DOHH2 (cell line): ENCODE results near the gene COL4A1.

ENCODE experiments used
- H3F3A ChIP-seq: fragments of 200-600 bp; sonication (generic), shearing (Covaris generic); 2 replicates; pipeline ENCODE4 v1.6.0; 2016; ENCODE audit warnings: antibody characterized with exemption, mild to moderate bottlenecking; ENCODE audit not compliant: control insufficient read depth, insufficient read depth
- H3K27ac ChIP-seq: fragments of 200-600 bp; sonication (generic); 2 replicates; pipeline ENCODE4 v1.5.1; 2014; ENCODE audit warnings: low read depth, mild to moderate bottlenecking, low read length, moderate library complexity
- H3K27me3 ChIP-seq: fragments of 200-600 bp; sonication (generic); 2 replicates; pipeline ENCODE4 v1.6.1; 2014; ENCODE audit warnings: mild to moderate bottlenecking, low read length, mixed read lengths; ENCODE audit not compliant: control insufficient read depth
- H3K36me3 ChIP-seq: fragments of 200-600 bp; sonication (generic); 2 replicates; pipeline ENCODE4 v1.6.1; 2014; ENCODE audit warnings: mild to moderate bottlenecking, low read length, moderate library complexity, mixed read lengths; ENCODE audit not compliant: control insufficient read depth
- H3K4me1 ChIP-seq: fragments of 200-600 bp; sonication (generic); 2 replicates; pipeline ENCODE4 v1.6.1; 2014; ENCODE audit warnings: mild to moderate bottlenecking, low read length, mixed read lengths; ENCODE audit not compliant: control insufficient read depth
- H3K4me2 ChIP-seq: fragments of 200-600 bp; sonication (generic); 2 replicates; pipeline ENCODE4 v1.6.0; 2014; ENCODE audit warnings: mild to moderate bottlenecking, low read length, moderate library complexity
- H3K4me3 ChIP-seq: fragments of 200-600 bp; sonication (generic); 2 replicates; pipeline ENCODE4 v1.5.1; 2014; ENCODE audit warnings: mild to moderate bottlenecking, low read length, mixed read lengths
- H3K79me2 ChIP-seq: fragments of 200-600 bp; sonication (generic); 2 replicates; pipeline ENCODE4 v1.6.1; 2014; ENCODE audit warnings: mild to moderate bottlenecking, low read length, mixed read lengths; ENCODE audit not compliant: control insufficient read depth
- H3K9me2 ChIP-seq: fragments of 200-600 bp; sonication (generic); replicated peaks from 2 replicates; pipeline ENCODE4 v1.6.1; 2014; ENCODE audit warnings: mild to moderate bottlenecking, low read length, mixed read lengths; ENCODE audit not compliant: control insufficient read depth
- H3K9me3 ChIP-seq: fragments of 200-600 bp; sonication (generic); 2 replicates; pipeline ENCODE4 v1.6.1; 2014; ENCODE audit warnings: antibody characterized with exemption, low read length, mixed read lengths; ENCODE audit not compliant: control insufficient read depth, insufficient read depth
- H4K20me1 ChIP-seq: fragments of 200-600 bp; sonication (generic); 2 replicates; pipeline ENCODE4 v1.6.0; 2014; ENCODE audit warnings: low read depth, mild to moderate bottlenecking, antibody characterized with exemption, low read length, moderate library complexity; ENCODE audit not compliant: control insufficient read depth, insufficient read depth
- CTCF ChIP-seq: fragments of 200-600 bp; sonication (generic); IDR thresholded peaks from one replicate; pipeline ENCODE4 v1.5.1; 2014; ENCODE audit warnings: antibody characterized with exemption, mild to moderate bottlenecking, low read depth, low read length; ENCODE audit not compliant: poor library complexity, severe bottlenecking
- EZH2phosphoT487 ChIP-seq: fragments of 200-600 bp; sonication (generic); IDR thresholded peaks from 2 replicates; pipeline ENCODE4 v1.6.1; 2017; ENCODE audit warnings: borderline replicate concordance, mild to moderate bottlenecking, antibody characterized with exemption, low read length, moderate library complexity, mixed read lengths

Gene COL4A1

GRCh38 chr13:110215606-110216005 is 91.4 kb downstream of the COL4A1 start:
- Histone ChIP-seq H4K20me1 (no peaks in the 10 kb centered on the region), H3K4me2 (no peak overlapping the region), H3K4me3 (no peak overlapping the region), H3K27ac (no peak overlapping the region), H3K9me2 (no peaks in the 10 kb centered on the region), H3K4me1 (no peaks in the 10 kb centered on the region), H3K9me3 (no peaks in the 10 kb centered on the region), H3F3A (no peaks in the 10 kb centered on the region), H3K27me3 (no peaks in the 10 kb centered on the region), H3K36me3 (no peaks in the 10 kb centered on the region), H3K79me2 (no peaks in the 10 kb centered on the region)
- no peak for TF ChIP-seq CTCF
- no peak for TF ChIP-seq EZH2phosphoT487

- no peaks in the 10 kb centered on the region for H3K4me1 ChIP-seq
- no peak overlapping the region for H3K27ac ChIP-seq
- no peaks in the 10 kb centered on the region for H3K79me2 ChIP-seq
- no peaks in the 10 kb centered on the region for H3K36me3 ChIP-seq
- no peak overlapping the region for H3K4me3 ChIP-seq
- no peaks in the 10 kb centered on the region for H3K9me3 ChIP-seq
- no peaks in the 10 kb centered on the region for H3K27me3 ChIP-seq
- no peaks in the 10 kb centered on the region for H4K20me1 ChIP-seq
- no peaks in the 10 kb centered on the region for H3F3A ChIP-seq
- TF ChIP-seq CTCF (no peak), EZH2phosphoT487 (no peak)
- H3K9me2 ChIP-seq = no peaks in the 10 kb centered on the region
- no peak overlapping the region for H3K4me2 ChIP-seq
These were observed 92.3 kb downstream of the COL4A1 start for GRCh38 chr13:110214637-110215036.

- TF ChIP-seq EZH2phosphoT487 = no peak
- TF ChIP-seq CTCF = no peak
- no peaks in the 10 kb centered on the region for H4K20me1 ChIP-seq
- no peaks in the 10 kb centered on the region for H3K27me3 ChIP-seq
- no peaks in the 10 kb centered on the region for H3F3A ChIP-seq
- H3K4me1 ChIP-seq = no peaks in the 10 kb centered on the region
- no peak overlapping the region for H3K4me3 ChIP-seq
- no peaks in the 10 kb centered on the region for H3K9me2 ChIP-seq
- no peaks in the 10 kb centered on the region for H3K36me3 ChIP-seq
- H3K27ac ChIP-seq = no peak overlapping the region
- H3K9me3 ChIP-seq = no peaks in the 10 kb centered on the region
- no peak overlapping the region for H3K4me2 ChIP-seq
- no peaks in the 10 kb centered on the region for H3K79me2 ChIP-seq
These were observed 93.4 kb downstream of the COL4A1 start for GRCh38 chr13:110213461-110214074.

- Histone ChIP-seq H3F3A (no peaks in the 10 kb centered on the region), H3K4me3 (no peak overlapping the region), H3K9me3 (no peaks in the 10 kb centered on the region), H3K4me1 (no peaks in the 10 kb centered on the region), H3K36me3 (no peaks in the 10 kb centered on the region), H3K4me2 (no peak overlapping the region), H3K27me3 (no peaks in the 10 kb centered on the region), H3K9me2 (no peaks in the 10 kb centered on the region), H4K20me1 (no peaks in the 10 kb centered on the region), H3K27ac (no peak overlapping the region), H3K79me2 (no peaks in the 10 kb centered on the region)
- TF ChIP-seq EZH2phosphoT487 (no peak), CTCF (no peak)
These were observed 94.4 kb downstream of the COL4A1 start for GRCh38 chr13:110212529-110212928.
